ENCODE measurements around the gene SCNN1B. TPM values are rescaled to one million over a fixed set of nuclear protein-coding genes. Genes with fewer than 3 reads are reported as not detected.
"Not testable (repeated sequence)": the region's sequence is repeated elsewhere in the genome, so short reads cannot be mapped to it uniquely, and the experiment has no call there.

The SCNN1B gene
- polyA plus RNA-seq, 12 donors: 0.07 to 2.6 (median 0.31) TPM; not detected in 4

DNA sequence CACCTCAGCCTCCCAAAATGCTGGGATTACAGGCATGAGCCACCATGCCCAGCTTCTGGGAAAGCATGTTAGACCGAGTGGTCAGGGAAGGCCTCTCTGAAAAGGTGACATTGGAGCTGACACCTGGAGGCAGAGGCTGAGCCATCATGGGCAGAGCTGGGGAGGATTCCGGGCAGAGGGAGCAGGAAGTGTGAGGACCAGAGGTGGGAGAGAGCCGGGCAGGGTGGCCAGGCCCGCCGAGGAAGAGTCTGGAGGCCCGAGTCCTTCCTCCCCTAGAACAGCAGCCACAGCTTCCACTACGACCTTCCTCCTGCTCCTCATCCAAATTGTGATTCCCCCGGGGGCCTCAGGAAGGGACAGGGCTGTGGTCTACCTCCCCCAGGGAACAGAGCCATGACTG, 76.2 kb downstream of the SCNN1B start:
- DNase-seq: no peak

GRCh38 chr16:23378921-23379320, 76.8 kb downstream of the SCNN1B start:
- no peak for DNase-seq

GRCh38 chr16:23379707-23380106, 77.6 kb downstream of the SCNN1B start:
- no peak for DNase-seq

- no peak for DNase-seq
Observed at GRCh38 chr16:23380501-23380951, 78.4 kb downstream of the SCNN1B start.

GRCh38 chr16:23381702-23382101, 79.6 kb downstream of the SCNN1B start:
- not testable (repeated sequence) for DNase-seq

DNA sequence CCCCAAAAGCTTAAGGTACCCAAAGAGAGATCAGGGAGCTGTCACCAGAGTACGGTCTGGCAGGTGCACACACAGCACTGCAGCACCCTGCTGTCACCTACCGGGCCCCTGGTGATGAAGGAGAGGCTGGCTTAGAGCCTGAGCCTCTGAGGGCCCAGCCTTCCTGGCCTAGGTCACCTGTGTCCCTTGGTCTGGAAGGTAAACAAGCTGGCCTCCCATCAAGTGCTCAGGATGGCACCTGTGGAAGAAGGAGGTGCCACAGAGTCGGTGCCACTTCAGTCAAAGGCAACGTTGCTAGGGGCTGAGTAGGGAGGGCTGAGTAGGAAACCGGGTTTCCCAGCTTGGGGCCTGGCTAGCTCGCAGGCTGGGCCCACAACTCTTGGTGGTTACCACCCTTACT, 80.2 kb downstream of the SCNN1B start:
- no peak for DNase-seq

DNA sequence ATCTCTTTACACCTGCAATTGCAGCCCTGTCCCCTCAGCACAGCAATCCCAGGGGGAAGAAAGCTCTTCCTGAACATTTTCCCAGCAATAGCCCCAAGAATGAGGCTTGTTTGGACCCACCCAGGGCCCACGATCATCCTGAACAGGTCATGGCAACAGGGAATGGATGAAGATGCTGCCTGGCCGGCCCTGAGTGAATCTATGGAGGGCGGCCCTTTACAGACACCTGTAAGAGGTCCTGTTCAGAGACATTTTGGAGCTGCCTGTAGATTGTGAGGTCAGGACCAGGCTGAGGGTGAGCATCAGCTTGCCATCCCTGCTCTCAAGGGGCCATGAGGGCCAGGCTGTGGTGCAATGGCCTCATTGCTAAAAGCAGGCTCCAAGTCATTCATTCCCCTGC, 81.8 kb downstream of the SCNN1B start:
- DNase-seq: no peak

GRCh38 chr16:23384878-23385277, 82.8 kb downstream of the SCNN1B start:
- DNase-seq: no peak

DNA sequence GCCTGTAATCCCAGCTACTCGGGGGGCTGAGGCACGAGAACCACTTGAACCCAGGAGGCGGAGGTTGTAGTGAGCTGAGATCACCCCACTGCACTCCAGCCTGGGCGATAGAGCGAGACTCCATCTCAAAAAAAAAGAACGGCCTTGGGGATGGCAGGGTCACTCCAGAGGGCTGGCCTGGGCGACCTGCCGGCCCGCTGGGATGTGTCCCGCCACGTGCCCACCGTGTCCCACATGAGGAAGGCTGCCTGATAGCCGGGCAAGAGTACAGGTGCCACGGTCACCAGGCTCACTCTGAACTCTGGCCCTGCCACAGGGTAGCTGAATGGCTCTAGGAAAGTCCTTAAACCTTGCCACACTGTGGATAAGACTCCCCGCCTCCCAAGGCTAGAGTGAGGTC, 83.3 kb downstream of the SCNN1B start:
- DNase-seq: no peak

- DNase-seq: no peak
Observed at GRCh38 chr16:23387666-23388065, 85.6 kb downstream of the SCNN1B start.

DNA sequence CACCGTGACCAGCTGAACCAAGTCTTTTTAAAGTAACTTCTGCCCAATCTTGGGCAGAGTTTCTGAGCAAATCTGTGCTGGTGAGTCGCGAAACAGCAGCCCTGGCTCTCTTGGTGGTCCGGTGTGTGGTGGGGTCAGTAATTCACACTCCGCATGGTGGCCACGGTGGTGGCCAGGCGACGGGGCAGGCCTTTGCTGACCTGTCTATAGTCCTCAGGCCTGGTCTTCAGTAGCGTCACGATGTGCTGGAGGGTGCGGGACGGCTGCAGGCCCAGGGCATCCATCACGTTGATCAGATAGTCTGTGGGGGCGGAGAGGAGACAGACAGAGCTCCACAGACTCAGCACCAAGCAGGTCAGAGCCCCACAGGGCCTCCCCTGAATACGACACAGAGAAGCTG, 86.7 kb downstream of the SCNN1B start:
- DNase-seq: no peak

DNA sequence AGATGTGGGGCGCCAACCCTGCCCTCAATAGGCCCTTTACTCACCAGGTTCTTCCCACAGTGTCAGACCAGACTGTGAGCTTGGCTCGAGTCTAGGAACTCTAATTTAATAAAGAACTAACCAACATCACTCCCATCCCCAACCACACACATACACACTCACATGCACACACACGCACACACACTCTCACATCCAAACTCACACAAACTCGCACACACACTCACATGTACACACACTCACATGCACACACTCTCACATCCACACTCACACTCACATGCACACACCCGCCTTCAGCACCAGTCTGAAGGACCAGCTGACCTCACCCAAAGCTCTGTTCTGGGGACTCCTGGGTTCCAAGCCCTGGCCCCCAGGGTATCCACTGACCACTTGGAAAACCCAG, 87.1 kb downstream of the SCNN1B start:
- DNase-seq: no peak

- DNase-seq: not testable (repeated sequence)
Observed at GRCh38 chr16:23389936-23390335, 87.8 kb downstream of the SCNN1B start.

DNA sequence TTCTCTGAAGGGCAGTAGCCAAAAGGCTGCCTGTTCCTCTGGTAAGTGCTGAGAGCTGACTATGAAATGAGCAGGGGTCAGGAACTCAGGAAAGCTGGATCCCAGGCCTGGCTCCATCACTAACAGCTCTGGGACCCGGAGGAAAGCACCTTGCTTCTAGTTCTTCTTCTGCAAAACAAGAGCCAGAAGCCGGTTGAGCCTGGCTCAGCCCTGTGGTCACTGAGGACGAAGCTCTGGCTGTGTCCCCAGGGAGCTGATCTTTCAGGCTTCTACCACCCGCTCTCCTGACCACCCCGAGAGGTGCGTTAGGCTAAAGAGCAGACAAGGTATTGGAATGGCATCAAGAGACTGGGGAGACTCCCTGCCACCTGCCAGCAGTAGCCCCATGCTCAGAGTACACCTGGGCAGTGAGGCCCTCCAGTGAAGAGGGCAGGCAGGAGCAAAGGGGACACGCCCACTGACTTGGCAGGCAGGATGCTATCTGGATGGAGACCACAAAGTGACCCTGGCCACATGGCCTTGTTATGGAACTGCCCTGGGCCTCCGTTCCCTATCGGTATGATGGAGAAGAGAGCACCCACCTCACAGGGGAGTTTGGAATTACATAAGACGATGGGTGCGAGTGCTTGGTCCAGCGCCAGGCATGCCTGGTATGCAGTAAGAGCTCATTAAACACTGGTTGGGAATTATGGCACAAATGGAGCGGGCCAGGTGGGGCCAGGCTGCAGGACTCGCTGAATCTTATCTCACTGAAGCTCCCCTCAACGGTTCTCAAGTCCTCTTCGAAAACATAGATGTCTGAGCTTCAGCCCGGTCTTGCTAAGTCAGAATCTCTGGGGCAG, 89.5 kb downstream of the SCNN1B start:
- DNase-seq: no peak

- no peak for DNase-seq
Observed at GRCh38 chr16:23392223-23392600, 90.1 kb downstream of the SCNN1B start.

- DNase-seq: no peak
Observed at GRCh38 chr16:23394141-23394831, 92.2 kb downstream of the SCNN1B start.

GRCh38 chr16:23395732-23396131, 93.6 kb downstream of the SCNN1B start:
- DNase-seq: no peak

- DNase-seq: no peak
Observed at GRCh38 chr16:23397464-23397863, 95.4 kb downstream of the SCNN1B start.

GRCh38 chr16:23398987-23399805, 97.1 kb downstream of the SCNN1B start:
- peak; percentile 76 for DNase-seq

GRCh38 chr16:23400447-23400846, 98.3 kb downstream of the SCNN1B start:
- DNase-seq: not testable (repeated sequence)

GRCh38 chr16:23401139-23401538, 99.0 kb downstream of the SCNN1B start:
- DNase-seq: no peak

- no peak for DNase-seq
Observed at GRCh38 chr16:23402100-23402499, 100.0 kb downstream of the SCNN1B start.

Measured in muscle of arm (tissue), 12 donors.